Measurements from ENCODE around the gene HPDL. TPM values are rescaled to one million over a fixed set of nuclear protein-coding genes. Genes with fewer than 3 reads are reported as not detected.
"Not testable (repeated sequence)": the region's sequence is repeated elsewhere in the genome, so short reads cannot be mapped to it uniquely, and the experiment has no call there.

Gene HPDL
- total and polyA plus RNA-seq, 4 donors = 0.36 TPM; not detected in 3

DNA sequence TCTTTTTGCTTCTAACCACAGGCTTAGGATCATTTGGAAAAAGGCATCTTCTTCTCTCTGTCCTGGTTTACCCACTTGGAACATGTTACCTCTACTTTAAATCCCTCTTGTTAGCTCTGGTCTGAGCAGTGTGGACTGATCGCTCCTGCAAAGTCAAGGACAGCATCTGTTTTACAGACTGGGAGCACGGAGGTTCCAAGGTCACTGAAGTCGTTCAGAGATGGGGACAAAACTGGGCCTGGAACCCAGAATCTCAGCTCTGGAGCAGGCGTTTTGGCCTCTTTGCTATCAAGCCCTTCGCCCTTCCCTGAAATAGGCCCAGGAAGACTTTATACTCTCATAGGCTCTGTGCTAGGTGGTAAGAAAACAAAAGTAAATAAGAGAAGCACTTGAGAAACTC, 24.8 kb downstream of the HPDL start:
- 86 to 90% methylated on average over 5 of the region's 5 CpGs for WGBS, 2 donors
- Histone ChIP-seq H3K4me3 (ENCODE audit: low read length in 2 of 2) (no peak overlapping the region), H3K36me3 (ENCODE audit: control insufficient read depth in 1 of 2, insufficient read depth in 2 of 2, low read length in 1 of 2) (no peaks in the 10 kb centered on the region)

DNA sequence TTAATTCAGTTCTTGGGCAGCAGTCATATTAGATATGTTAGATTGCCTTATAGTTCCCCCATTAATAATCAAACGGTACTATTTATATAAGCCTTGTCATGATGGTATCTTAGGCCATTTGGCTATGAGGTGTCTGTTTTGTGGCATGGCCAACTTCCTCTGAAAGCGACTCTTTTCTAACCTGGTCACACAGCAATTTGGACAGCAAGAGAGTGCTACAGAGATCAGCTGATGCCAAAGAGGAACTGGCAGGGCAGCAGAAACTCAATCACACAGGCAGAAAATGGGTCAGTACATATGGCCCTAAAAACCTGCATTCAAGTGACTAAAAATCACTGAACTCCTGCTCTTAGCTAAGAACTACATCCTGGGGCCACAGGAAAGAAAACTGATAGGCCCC, 27.0 kb downstream of the HPDL start:
- no peak for ATAC-seq (ENCODE audit: low FRiP score)

More for the DNA sequence above, 24.8 kb downstream of the HPDL start:
- H3K4me1 ChIP-seq (ENCODE audit: control insufficient read depth in 1 of 2, insufficient read depth in 2 of 2, low read length in 2 of 2) = peaks cover 0 to 4% of the 10 kb centered on the region in 2 donors
- H3K9me3 ChIP-seq (ENCODE audit: control insufficient read depth, low read length) = no peaks in the 10 kb centered on the region
- intact Hi-C loops (cut with DNase I) = no loop called here
- H3K27ac ChIP-seq (ENCODE audit: low read depth in 1 of 2, low read length in 2 of 2) = no peak overlapping the region
- H3K27me3 ChIP-seq (ENCODE audit: control insufficient read depth in 1 of 2, insufficient read depth in 2 of 2, low read length in 1 of 2) = no peaks in the 10 kb centered on the region
- ATAC-seq (ENCODE audit: low FRiP score) = no peak
- no peak for DNase-seq

DNA sequence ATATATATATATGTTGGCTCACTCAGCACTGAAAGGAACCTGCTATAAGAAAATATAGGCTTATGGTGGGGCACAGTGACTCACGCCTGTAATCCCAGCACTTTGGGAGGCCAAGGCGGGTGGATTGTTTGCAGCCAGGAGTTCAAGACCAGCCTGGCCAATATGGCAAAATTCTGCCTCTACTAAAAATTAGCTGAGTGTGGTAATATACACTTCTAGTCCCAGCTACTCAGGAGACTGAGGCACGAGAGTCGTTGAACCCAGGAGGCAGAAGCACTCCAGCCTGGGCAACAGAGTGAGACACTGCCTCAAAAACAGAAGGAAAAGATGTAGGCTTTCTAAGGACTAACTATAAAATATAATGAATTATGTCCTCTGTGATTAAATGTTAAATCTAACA, 28.1 kb downstream of the HPDL start:
- intact Hi-C loops (cut with DNase I) = loop anchor here in 1 of 2 donors (5.0 kb wide), 1 partner anchor 217 kb away; no protein-coding TSS in a partner anchor
- 85 to 92% methylated on average over 4 of the region's 4 CpGs for WGBS, 2 donors
- H3K36me3 ChIP-seq (ENCODE audit: control insufficient read depth in 1 of 2, insufficient read depth in 2 of 2, low read length in 1 of 2) = no peaks in the 10 kb centered on the region
- ATAC-seq (ENCODE audit: low FRiP score) = no peak
- no peaks in the 10 kb centered on the region for H3K9me3 ChIP-seq (ENCODE audit: control insufficient read depth, low read length)
- DNase-seq = no peak
- H3K27me3 ChIP-seq (ENCODE audit: control insufficient read depth in 1 of 2, insufficient read depth in 2 of 2, low read length in 1 of 2) = no peaks in the 10 kb centered on the region
- H3K27ac ChIP-seq (ENCODE audit: low read depth in 1 of 2, low read length in 2 of 2) = no peak overlapping the region
- no peak overlapping the region for H3K4me3 ChIP-seq (ENCODE audit: low read length in 2 of 2)
- H3K4me1 ChIP-seq (ENCODE audit: control insufficient read depth in 1 of 2, insufficient read depth in 2 of 2, low read length in 2 of 2) = no peaks in the 10 kb centered on the region

More for the DNA sequence above, 27.0 kb downstream of the HPDL start:
- Histone ChIP-seq H3K27ac (ENCODE audit: low read depth in 1 of 2, low read length in 2 of 2) (no peak overlapping the region), H3K9me3 (ENCODE audit: control insufficient read depth, low read length) (no peaks in the 10 kb centered on the region), H3K4me1 (ENCODE audit: control insufficient read depth in 1 of 2, insufficient read depth in 2 of 2, low read length in 2 of 2) (peaks cover 0 to 2% of the 10 kb centered on the region in 2 donors), H3K36me3 (ENCODE audit: control insufficient read depth in 1 of 2, insufficient read depth in 2 of 2, low read length in 1 of 2) (no peaks in the 10 kb centered on the region), H3K27me3 (ENCODE audit: control insufficient read depth in 1 of 2, insufficient read depth in 2 of 2, low read length in 1 of 2) (no peaks in the 10 kb centered on the region), H3K4me3 (ENCODE audit: low read length in 2 of 2) (no peak overlapping the region)
- intact Hi-C loops (cut with DNase I) = no loop called here
- DNase-seq = no peak
- 83 to 90% methylated on average over 2 of the region's 2 CpGs for WGBS, 2 donors

DNA sequence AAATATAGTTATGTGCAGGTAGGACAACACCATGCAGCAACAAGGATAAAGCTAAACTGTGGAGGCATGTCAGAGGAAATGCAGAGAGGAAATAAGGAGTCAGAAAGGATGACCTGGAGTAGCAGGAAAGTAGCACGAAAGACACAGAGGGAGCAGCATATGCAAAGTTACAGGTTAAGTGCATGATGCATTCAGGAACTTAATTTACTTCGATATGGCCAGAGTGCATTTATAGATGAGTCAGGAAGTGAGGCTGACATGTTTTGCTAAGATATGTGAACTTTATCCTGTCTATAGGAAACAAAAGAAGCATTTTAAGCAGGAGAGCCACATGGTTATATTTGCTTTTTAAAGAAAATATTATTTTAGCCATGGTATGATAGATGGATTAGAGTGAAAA, 29.0 kb downstream of the HPDL start:
- no peak overlapping the region for H3K4me3 ChIP-seq (ENCODE audit: low read length in 2 of 2)
- H3K27ac ChIP-seq (ENCODE audit: low read depth in 1 of 2, low read length in 2 of 2) = no peak overlapping the region
- ATAC-seq (ENCODE audit: low FRiP score) = no peak
- 59 to 61% methylated on average over 2 of the region's 2 CpGs for WGBS, 2 donors
- H3K9me3 ChIP-seq (ENCODE audit: control insufficient read depth, low read length) = no peaks in the 10 kb centered on the region
- H3K27me3 ChIP-seq (ENCODE audit: control insufficient read depth in 1 of 2, insufficient read depth in 2 of 2, low read length in 1 of 2) = no peaks in the 10 kb centered on the region
- DNase-seq = no peak
- no peaks in the 10 kb centered on the region for H3K36me3 ChIP-seq (ENCODE audit: control insufficient read depth in 1 of 2, insufficient read depth in 2 of 2, low read length in 1 of 2)
- H3K4me1 ChIP-seq (ENCODE audit: control insufficient read depth in 1 of 2, insufficient read depth in 2 of 2, low read length in 2 of 2) = no peaks in the 10 kb centered on the region
- intact Hi-C loops (cut with DNase I) = loop anchor here in 1 of 2 donors (5.0 kb wide), 1 partner anchor 217 kb away; no protein-coding TSS in a partner anchor

DNA sequence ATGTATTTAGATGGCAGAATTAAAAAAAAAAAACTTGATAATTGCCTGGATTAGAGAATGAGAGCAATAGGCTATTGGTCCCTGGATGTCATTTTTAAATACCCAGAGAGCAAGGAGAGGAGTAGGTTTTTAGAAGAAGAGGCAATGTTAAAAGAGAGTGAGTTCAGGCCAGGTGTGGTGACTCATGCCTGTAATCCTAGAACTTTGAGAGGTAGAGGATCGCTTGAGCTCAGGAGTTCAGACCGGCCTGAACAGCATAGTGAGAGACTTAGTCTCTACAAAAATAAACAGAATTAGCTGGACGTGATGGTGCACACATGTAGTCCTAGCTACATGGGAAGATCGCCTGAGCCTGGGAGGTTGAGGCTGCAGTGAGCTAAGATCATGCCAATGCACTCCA, 29.5 kb downstream of the HPDL start:
- H3K4me1 ChIP-seq (ENCODE audit: control insufficient read depth in 1 of 2, insufficient read depth in 2 of 2, low read length in 2 of 2) = no peaks in the 10 kb centered on the region
- H3K27ac ChIP-seq (ENCODE audit: low read depth in 1 of 2, low read length in 2 of 2) = no peak overlapping the region
- no peak for DNase-seq
- H3K27me3 ChIP-seq (ENCODE audit: control insufficient read depth in 1 of 2, insufficient read depth in 2 of 2, low read length in 1 of 2) = no peaks in the 10 kb centered on the region
- no peak for ATAC-seq (ENCODE audit: low FRiP score)
- no peaks in the 10 kb centered on the region for H3K9me3 ChIP-seq (ENCODE audit: control insufficient read depth, low read length)
- no peaks in the 10 kb centered on the region for H3K36me3 ChIP-seq (ENCODE audit: control insufficient read depth in 1 of 2, insufficient read depth in 2 of 2, low read length in 1 of 2)
- intact Hi-C loops (cut with DNase I) = loop anchor here in 1 of 2 donors (5.0 kb wide), 1 partner anchor 216 kb away; no protein-coding TSS in a partner anchor
- no peak overlapping the region for H3K4me3 ChIP-seq (ENCODE audit: low read length in 2 of 2)
- WGBS, 2 donors = 73 to 80% methylated on average over 4 of the region's 4 CpGs

DNA sequence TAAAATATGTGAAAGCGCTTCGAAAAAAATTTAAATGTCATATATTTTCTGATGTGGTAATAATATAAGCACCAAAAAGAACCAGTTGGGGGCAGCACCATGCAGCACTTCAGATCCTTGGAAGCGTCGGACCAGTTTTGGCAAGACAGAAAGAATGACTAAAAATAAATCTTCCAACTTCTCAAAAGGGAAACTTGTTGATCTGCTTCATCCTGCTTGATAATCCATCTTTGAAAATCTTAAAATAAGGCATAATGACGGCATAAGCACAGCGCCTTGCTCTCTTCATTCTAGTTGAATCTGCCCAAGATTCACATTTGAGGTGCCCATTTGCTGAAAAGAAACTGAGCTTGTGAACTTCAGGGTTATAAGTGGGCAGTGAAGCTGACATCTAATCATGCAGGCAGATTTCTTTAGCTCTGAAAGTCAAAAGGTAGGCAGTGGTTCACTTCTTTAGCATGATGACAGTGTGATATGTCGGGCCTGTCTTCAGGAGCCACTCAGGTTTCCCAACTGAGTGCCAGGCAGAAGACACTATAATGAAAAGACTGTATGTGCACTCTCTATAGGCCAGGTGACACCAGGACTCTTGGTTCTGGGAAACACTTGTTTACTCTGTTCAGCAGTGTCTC, 33.3 kb downstream of the HPDL start:
- H3K27me3 ChIP-seq (ENCODE audit: control insufficient read depth in 1 of 2, insufficient read depth in 2 of 2, low read length in 1 of 2) = no peaks in the 10 kb centered on the region
- intact Hi-C loops (cut with DNase I) = loop anchor here (2.0 to 5.0 kb wide), 4 partner anchors 131 to 212 kb away; partner anchors contain the start of gene TESK2 (in 1 of the 2)
- no peaks in the 10 kb centered on the region for H3K9me3 ChIP-seq (ENCODE audit: control insufficient read depth, low read length)
- WGBS, 2 donors = 4 to 6% methylated on average over 7 of the region's 7 CpGs
- peak in 1 of 2 donors; percentile 73 for DNase-seq
- peak overlapping the region; percentile 30 to 62 for H3K27ac ChIP-seq (ENCODE audit: low read depth in 1 of 2, low read length in 2 of 2)
- no peak overlapping the region for H3K4me3 ChIP-seq (ENCODE audit: low read length in 2 of 2)
- H3K4me1 ChIP-seq (ENCODE audit: control insufficient read depth in 1 of 2, insufficient read depth in 2 of 2, low read length in 2 of 2) = no peaks in the 10 kb centered on the region
- peak; percentile 84 for ATAC-seq (ENCODE audit: low FRiP score)
- H3K36me3 ChIP-seq (ENCODE audit: control insufficient read depth in 1 of 2, insufficient read depth in 2 of 2, low read length in 1 of 2) = no peaks in the 10 kb centered on the region

DNA sequence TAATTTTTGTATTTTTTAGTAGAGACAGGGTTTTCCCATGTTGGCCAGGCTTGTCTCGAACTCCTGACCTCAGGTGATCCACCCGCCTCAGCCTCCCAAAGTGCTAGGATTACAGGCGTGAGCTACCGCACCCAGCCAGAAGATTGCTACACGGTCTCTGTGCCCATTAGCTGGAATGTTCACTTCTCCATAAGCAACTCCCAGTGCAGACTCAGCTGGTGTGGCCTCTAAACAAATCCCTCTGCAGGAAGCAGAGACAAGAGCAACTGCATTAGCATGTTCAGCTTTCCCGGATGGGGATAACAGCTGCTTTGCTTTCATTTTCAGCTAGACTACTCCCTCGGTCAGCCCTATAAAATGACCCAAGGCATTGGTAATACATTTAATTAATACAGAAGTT, 34.3 kb downstream of the HPDL start:
- H3K4me3 ChIP-seq (ENCODE audit: low read length in 2 of 2); H3K27ac ChIP-seq (ENCODE audit: low read depth in 1 of 2, low read length in 2 of 2); H3K9me3 ChIP-seq (ENCODE audit: control insufficient read depth, low read length); H3K27me3 ChIP-seq (ENCODE audit: control insufficient read depth in 1 of 2, insufficient read depth in 2 of 2, low read length in 1 of 2); H3K4me1 ChIP-seq (ENCODE audit: control insufficient read depth in 1 of 2, insufficient read depth in 2 of 2, low read length in 2 of 2); H3K36me3 ChIP-seq (ENCODE audit: control insufficient read depth in 1 of 2, insufficient read depth in 2 of 2, low read length in 1 of 2): not testable (repeated sequence)
- peak; percentile 41 for ATAC-seq (ENCODE audit: low FRiP score)
- intact Hi-C loops (cut with DNase I) = loop anchor here (2.0 kb wide), 3 partner anchors 130 to 210 kb away; partner anchors contain the start of gene TESK2 (in 1 of the 2)
- WGBS, 2 donors = 77 to 81% methylated on average over 7 of the region's 7 CpGs
- DNase-seq = peak in 1 of 2 donors; percentile 56

DNA sequence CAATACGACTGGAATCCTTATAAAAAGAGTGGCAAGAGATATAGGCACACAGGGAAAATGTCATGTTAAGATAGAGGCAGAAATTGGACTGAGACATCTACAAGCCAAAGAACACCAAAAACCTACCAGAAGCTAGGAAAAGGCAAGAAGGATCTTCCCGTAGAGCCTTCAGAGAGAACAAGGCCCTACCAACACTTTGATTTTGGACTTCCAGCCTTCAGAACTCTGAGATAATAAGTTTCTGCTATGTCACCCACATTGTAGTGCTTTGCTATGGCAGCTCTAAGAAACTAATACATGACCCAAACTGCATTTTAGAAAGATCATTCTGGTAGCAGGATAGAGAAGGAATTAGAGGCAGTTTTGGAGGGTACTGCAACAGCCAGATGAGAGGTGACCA, 37.6 kb downstream of the HPDL start:
- ATAC-seq (ENCODE audit: low FRiP score) = no peak
- no peak for DNase-seq
- 59 to 60% methylated on average over 2 of the region's 2 CpGs for WGBS, 2 donors
- Histone ChIP-seq H3K4me1 (ENCODE audit: control insufficient read depth in 1 of 2, insufficient read depth in 2 of 2, low read length in 2 of 2) (no peaks in the 10 kb centered on the region), H3K4me3 (ENCODE audit: low read length in 2 of 2) (no peak overlapping the region), H3K9me3 (ENCODE audit: control insufficient read depth, low read length) (no peaks in the 10 kb centered on the region), H3K27ac (ENCODE audit: low read depth in 1 of 2, low read length in 2 of 2) (no peak overlapping the region), H3K27me3 (ENCODE audit: control insufficient read depth in 1 of 2, insufficient read depth in 2 of 2, low read length in 1 of 2) (no peaks in the 10 kb centered on the region), H3K36me3 (ENCODE audit: control insufficient read depth in 1 of 2, insufficient read depth in 2 of 2, low read length in 1 of 2) (no peaks in the 10 kb centered on the region)
- intact Hi-C loops (cut with DNase I) = no loop called here

DNA sequence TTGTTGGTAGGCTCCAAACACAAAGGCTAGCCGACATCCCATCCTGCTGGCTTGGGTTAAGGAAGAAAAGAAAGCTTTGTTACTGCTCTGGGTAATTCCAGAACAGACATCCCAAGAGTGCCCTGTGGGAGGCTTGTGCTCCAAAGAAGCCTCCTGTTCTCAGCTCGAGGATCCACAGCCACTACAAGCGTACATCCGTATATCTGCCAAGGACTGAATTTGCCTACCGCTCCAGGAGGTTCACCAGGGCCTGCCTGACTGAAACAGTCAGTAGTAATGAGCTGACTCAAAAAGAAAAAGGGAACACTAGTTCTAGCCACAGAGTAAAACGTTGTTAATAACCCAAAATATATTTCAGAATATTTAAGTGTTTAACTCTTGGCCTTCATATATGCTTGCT, 38.4 kb downstream of the HPDL start:
- 91 to 93% methylated on average over 6 of the region's 6 CpGs for WGBS, 2 donors
- DNase-seq = no peak
- H3K4me1 ChIP-seq (ENCODE audit: control insufficient read depth in 1 of 2, insufficient read depth in 2 of 2, low read length in 2 of 2) = no peaks in the 10 kb centered on the region
- no peak for ATAC-seq (ENCODE audit: low FRiP score)
- no peak overlapping the region for H3K27ac ChIP-seq (ENCODE audit: low read depth in 1 of 2, low read length in 2 of 2)
- no peaks in the 10 kb centered on the region for H3K9me3 ChIP-seq (ENCODE audit: control insufficient read depth, low read length)
- intact Hi-C loops (cut with DNase I) = no loop called here
- no peaks in the 10 kb centered on the region for H3K36me3 ChIP-seq (ENCODE audit: control insufficient read depth in 1 of 2, insufficient read depth in 2 of 2, low read length in 1 of 2)
- H3K27me3 ChIP-seq (ENCODE audit: control insufficient read depth in 1 of 2, insufficient read depth in 2 of 2, low read length in 1 of 2) = no peaks in the 10 kb centered on the region
- H3K4me3 ChIP-seq (ENCODE audit: low read length in 2 of 2) = no peak overlapping the region

Measured in aorta (tissue), 5 donors.